HG02885 (cell line): ENCODE results near the gene NTM.
"Not testable (repeated sequence)": the region's sequence is repeated elsewhere in the genome, so short reads cannot be mapped to it uniquely, and the experiment has no call there.

Experiments
- ATAC-seq: cut with Tn5 transposase; IDR thresholded peaks from one replicate; pipeline ENCODE4 v1.9.1; 2021; ENCODE audit warnings: mild to moderate bottlenecking; ENCODE audit not compliant: unreplicated experiment, poor library complexity

Gene NTM

GRCh38 chr11:131678658-131679340 lies 308.4 kb downstream of the NTM start:
- no peak for ATAC-seq

GRCh38 chr11:131680448-131680847 lies 310.0 kb downstream of the NTM start:
- not testable (repeated sequence) for ATAC-seq

GRCh38 chr11:131681920-131682319 lies 311.5 kb downstream of the NTM start:
- no peak for ATAC-seq

GRCh38 chr11:131682373-131683015 lies 312.1 kb downstream of the NTM start:
- ATAC-seq = no peak

GRCh38 chr11:131683131-131683530 lies 312.7 kb downstream of the NTM start:
- no peak for ATAC-seq

- no peak for ATAC-seq
Measured at GRCh38 chr11:131683666-131684065, 313.3 kb downstream of the NTM start.

GRCh38 chr11:131684111-131685060 lies 314.0 kb downstream of the NTM start:
- no peak for ATAC-seq

GRCh38 chr11:131685206-131685605 lies 314.8 kb downstream of the NTM start:
- no peak for ATAC-seq

- no peak for ATAC-seq
Measured at GRCh38 chr11:131685906-131686305, 315.5 kb downstream of the NTM start.

- ATAC-seq = no peak
Measured at GRCh38 chr11:131686836-131687235, 316.4 kb downstream of the NTM start.

- no peak for ATAC-seq
Measured at GRCh38 chr11:131687291-131688047, 317.1 kb downstream of the NTM start.

- peak; percentile 80 for ATAC-seq
Measured at GRCh38 chr11:131688048-131688693, 317.8 kb downstream of the NTM start.

- ATAC-seq = no peak
Measured at GRCh38 chr11:131689049-131689925, 318.9 kb downstream of the NTM start.

- no peak for ATAC-seq
Measured at GRCh38 chr11:131690362-131690761, 319.9 kb downstream of the NTM start.

GRCh38 chr11:131690776-131691175 lies 320.4 kb downstream of the NTM start:
- ATAC-seq = no peak

- ATAC-seq = no peak
Measured at GRCh38 chr11:131691181-131692041, 321.0 kb downstream of the NTM start.

GRCh38 chr11:131692151-131692550 lies 321.7 kb downstream of the NTM start:
- ATAC-seq = no peak

- ATAC-seq = no peak
Measured at GRCh38 chr11:131692961-131693360, 322.5 kb downstream of the NTM start.
